Stimulated activated naive CD4-positive, alpha-beta T cell treated with Interleukin-2 at 50 U/mL for 16 hours (primary cell): ENCODE measurements around the gene CHST7.

Experiments used
- DNase-seq: peaks from one replicate; lab custom pipeline; 2025; lab: John Stamatoyannopoulos, UW

CHST7 gene

DNA sequence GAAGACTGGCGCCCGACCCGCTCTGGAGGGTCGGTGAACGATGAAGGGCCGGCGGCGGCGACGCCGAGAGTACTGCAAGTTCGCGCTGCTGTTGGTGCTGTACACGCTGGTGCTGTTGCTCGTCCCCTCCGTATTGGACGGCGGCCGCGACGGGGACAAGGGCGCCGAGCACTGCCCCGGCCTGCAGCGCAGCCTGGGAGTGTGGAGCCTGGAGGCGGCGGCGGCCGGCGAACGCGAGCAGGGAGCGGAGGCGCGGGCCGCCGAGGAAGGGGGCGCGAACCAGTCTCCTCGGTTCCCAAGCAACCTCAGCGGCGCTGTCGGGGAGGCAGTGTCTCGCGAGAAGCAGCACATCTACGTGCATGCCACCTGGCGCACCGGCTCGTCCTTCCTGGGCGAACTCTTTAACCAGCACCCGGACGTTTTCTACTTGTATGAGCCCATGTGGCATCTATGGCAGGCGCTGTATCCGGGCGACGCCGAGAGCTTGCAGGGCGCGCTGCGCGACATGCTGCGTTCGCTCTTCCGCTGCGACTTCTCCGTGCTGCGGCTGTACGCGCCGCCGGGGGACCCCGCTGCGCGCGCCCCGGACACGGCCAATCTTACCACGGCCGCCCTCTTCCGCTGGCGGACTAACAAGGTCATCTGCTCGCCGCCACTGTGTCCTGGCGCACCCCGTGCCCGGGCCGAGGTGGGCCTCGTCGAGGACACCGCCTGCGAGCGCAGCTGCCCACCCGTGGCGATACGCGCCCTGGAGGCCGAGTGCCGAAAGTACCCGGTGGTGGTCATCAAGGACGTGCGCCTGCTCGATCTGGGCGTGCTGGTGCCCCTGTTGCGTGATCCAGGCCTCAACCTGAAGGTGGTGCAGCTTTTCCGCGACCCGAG lies 568 bp downstream of the CHST7 start:
- peak; percentile 49 for DNase-seq

DNA sequence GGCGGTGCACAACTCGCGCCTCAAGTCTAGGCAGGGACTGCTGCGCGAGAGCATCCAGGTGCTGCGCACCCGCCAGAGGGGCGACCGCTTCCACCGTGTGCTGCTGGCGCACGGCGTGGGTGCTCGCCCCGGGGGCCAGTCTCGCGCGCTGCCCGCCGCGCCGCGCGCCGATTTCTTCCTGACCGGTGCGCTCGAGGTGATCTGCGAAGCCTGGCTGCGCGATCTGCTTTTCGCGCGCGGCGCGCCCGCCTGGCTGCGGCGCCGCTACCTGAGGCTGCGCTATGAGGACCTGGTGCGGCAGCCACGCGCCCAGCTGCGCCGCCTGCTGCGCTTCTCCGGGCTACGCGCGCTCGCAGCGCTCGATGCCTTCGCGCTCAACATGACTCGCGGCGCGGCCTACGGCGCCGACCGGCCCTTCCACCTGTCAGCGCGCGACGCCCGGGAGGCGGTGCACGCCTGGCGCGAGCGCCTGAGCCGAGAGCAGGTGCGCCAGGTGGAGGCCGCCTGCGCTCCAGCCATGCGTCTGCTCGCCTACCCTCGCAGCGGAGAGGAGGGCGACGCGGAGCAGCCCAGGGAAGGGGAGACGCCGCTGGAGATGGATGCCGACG lies 1.3 kb downstream of the CHST7 start:
- DNase-seq, result peak; percentile 25

DNA sequence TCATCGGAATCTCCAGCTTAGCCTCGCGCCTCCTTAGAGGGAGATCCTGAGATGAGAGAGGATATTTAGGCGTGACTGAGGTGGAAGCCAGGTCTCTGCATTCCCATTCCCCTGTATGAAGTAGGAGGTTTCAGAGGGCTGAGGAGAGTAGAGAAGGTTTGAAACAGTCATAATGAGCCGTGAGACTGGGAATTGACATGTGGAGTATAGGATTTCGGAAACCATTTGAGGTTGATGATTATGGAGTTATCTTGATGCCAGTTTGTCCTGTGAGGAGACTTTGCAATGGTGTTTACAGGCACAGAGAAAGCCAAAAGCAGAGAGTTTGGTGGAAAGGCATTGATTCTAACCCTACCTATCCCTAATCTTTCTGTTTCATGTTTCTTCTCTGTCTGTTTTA lies 2.0 kb downstream of the CHST7 start:
- DNase-seq, result no peak

GRCh38 chrX:46575991-46576392 lies 2.4 kb downstream of the CHST7 start:
- peak; percentile 0 for DNase-seq

GRCh38 chrX:46576458-46576857 lies 2.9 kb downstream of the CHST7 start:
- DNase-seq, result peak; percentile 0

GRCh38 chrX:46577221-46578005 lies 3.8 kb downstream of the CHST7 start:
- no peak for DNase-seq

GRCh38 chrX:46579250-46579649 lies 5.7 kb downstream of the CHST7 start:
- DNase-seq, result no peak

GRCh38 chrX:46580613-46581012 lies 7.0 kb downstream of the CHST7 start:
- DNase-seq, result no peak

DNA sequence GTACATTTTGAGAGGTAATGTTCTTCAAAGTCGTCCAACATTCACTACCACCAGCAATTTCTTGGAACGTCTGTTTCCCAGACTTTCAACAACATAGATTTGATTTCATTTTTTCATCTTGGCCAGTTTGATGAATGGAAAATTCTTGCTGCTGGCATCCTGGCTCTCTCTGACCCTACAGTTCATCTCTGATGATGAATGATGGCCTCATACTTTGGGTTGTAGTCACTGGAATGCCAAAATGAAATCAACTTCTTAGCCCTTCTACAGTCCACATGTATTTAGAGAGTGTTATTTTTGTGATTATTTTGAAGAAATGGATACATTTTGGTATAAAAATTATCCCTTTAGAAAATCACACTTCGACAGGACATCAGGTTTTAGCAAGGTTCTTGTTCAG lies 8.8 kb downstream of the CHST7 start:
- no peak for DNase-seq

DNA sequence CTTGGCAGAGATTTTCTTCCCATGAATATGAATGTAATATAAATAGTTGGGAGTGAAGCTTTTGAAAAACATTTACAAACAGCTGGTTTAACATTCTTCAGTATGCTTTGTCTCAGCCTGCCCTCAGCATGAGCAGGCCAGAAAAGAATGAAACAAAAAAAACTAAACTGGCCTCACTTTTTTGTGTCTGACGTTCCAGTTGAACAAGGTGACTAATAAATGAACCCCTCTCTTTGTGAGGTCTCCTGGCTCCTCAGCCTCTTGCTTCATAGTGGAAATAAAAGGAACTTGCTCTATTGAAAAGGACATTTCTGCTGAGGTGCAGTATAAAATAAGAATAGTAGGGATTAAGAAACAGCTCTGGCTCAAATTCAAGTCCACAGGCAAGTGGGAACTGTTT lies 9.4 kb downstream of the CHST7 start:
- DNase-seq, result no peak

DNA sequence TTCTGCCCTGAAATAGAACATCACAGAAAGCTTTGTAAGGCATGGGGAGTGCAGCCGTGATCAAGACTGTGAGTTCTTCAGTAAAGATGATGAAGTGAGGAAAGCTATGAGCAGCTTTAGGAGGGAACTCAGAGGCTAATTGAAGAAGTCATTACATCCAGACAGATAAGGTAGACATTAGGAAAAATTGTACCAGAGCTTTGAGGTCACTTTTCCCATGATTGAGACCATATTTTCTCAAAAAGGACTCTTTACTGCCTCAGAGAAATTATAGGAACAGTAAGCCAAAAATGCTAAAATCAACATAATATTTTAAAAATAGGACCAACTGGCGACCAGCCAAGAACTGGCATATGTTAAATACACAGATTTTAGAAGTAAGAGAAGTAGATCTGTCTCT lies 11.2 kb downstream of the CHST7 start:
- no peak for DNase-seq

DNA sequence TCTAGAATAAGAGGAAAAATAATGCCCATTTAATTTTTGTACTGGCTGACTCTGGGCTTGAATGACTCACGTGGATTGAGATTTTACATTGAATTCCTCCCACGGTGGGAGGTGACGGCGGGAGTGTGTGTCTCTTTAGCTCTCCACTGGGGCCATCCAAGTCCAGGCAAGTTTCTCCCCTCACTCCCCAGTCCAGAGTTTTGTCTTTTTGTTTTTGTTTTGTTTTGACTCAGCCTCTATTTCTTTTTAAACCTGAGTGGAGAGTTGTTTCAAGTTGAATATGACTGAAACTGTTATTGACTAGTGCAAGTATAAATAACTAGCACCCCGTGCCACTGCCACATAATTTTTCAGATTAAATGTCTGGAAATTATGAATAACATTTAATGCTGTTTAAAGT lies 13.6 kb downstream of the CHST7 start:
- DNase-seq, result peak; percentile 16

- DNase-seq, result no peak
Measured at GRCh38 chrX:46587753-46588171, 14.2 kb downstream of the CHST7 start.

- DNase-seq, result peak; percentile 39
Measured at GRCh38 chrX:46588263-46588662, 14.7 kb downstream of the CHST7 start.

- DNase-seq, result no peak
Measured at GRCh38 chrX:46589977-46590723, 16.6 kb downstream of the CHST7 start.

DNA sequence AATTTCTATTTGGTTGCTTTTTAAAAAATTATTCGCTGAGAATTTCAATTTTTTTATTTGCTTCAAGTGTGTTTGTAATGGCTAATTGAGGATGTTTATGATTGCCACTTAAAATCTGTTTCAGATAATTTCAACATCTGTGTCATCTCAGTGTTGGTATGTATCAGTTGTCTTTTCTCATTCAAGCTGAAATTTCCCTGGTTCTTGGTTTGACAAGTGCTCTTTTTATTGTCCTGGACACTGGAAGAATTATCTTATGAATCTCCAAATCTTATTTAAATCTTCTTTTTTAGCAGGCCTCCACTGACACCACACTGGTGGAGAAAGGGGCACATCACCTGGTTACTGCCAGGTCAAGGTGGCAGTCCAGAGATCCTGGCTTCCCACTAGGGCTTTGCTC lies 21.5 kb downstream of the CHST7 start:
- no peak for DNase-seq

DNA sequence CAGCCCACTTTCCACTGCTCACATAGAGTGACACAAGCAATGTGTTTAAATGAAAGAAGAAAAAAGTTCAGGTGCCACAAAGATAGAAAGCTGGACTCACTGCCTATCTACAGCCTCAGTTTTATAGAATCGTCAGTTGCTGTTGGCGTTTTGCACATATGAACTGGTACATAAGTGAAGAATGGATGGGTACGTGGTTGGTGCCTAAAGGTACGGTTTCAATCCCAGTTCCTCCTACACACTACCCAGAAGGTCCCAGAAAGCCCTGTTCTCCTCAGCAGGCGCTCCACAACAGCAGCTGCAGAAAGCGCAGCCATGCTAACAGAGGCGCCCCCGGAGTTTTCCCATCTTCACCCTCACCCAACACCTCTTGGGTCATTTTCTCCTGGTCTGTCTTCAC lies 23.6 kb downstream of the CHST7 start:
- DNase-seq, result no peak

DNA sequence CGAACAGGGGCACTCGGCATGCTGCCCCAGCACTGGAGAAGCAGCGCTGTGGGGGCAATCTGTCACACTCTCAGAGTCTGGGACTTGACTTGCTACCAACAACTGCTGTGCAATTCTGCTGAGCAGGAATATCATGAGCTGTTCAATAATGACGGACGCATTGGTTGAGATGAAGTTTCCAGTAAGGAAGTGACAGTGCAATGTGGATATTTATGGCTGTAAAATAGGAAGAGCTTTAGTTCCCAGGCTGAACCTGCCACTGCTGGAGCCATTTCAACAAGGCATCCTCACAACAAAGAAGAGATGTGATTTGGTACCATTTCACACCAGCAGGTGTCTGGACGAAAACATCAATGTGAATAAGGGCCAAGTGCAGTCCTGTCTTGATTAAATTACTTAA lies 24.2 kb downstream of the CHST7 start:
- DNase-seq, result no peak

DNA sequence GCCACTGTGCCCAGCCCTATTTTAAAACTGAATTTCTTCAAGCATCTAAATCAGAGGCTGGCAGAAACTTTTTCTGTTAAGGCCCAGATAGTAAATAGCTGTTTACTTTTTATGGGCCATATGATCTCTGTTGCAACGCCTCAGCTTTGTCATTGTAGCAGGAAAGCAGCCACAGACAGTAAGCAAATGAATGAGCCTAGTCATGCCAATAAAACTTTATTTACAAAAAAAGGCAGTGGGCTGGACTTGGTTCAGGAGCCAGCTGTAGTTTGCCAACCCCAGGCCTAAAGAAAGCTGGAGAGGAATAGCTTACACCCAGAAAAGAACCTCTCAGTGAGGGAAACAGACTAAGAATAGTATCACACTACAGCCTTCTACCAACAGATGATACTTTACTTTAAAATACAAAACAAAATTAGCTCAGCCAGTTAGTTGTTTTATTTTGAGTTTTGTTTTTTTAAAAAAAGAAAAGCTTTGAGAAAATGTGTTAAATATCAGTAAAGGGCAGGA lies 25.5 kb downstream of the CHST7 start:
- DNase-seq, result no peak

GRCh38 chrX:46601283-46601682 lies 27.7 kb downstream of the CHST7 start:
- no peak for DNase-seq

- no peak for DNase-seq
Measured at GRCh38 chrX:46602468-46603102, 29.0 kb downstream of the CHST7 start.
